GM06990 (cell line): ENCODE measurements around the gene SERPINB2.

Source experiments
- DNase-seq: peaks from one replicate; pipeline ENCODE4 v3.0.0-alpha.2; 2011; ENCODE audit not compliant: insufficient read length; ENCODE audit errors: extremely low read depth
- H3K27me3 ChIP-seq: replicated peaks from 2 replicates; pipeline ENCODE4 v1.6.0; 2011; ENCODE audit warnings: low read length; ENCODE audit not compliant: control insufficient read depth, insufficient read depth
- H3K36me3 ChIP-seq: 2 replicates; pipeline ENCODE4 v1.5.1; 2011; ENCODE audit warnings: low read length; ENCODE audit not compliant: control insufficient read depth, insufficient read depth
- H3K4me3 ChIP-seq: replicated peaks from 2 replicates; pipeline ENCODE4 v1.5.1; 2011; ENCODE audit warnings: low read depth, mild to moderate bottlenecking, control low read depth, low read length
- CTCF ChIP-seq: IDR thresholded peaks from 2 replicates; pipeline ENCODE4 v1.5.1; 2011; ENCODE audit warnings: low read length, control low read depth, mild to moderate bottlenecking, inconsistent platforms; ENCODE audit not compliant: insufficient read depth, poor library complexity, severe bottlenecking

Gene SERPINB2, protein sequence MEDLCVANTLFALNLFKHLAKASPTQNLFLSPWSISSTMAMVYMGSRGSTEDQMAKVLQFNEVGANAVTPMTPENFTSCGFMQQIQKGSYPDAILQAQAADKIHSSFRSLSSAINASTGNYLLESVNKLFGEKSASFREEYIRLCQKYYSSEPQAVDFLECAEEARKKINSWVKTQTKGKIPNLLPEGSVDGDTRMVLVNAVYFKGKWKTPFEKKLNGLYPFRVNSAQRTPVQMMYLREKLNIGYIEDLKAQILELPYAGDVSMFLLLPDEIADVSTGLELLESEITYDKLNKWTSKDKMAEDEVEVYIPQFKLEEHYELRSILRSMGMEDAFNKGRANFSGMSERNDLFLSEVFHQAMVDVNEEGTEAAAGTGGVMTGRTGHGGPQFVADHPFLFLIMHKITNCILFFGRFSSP

DNA sequence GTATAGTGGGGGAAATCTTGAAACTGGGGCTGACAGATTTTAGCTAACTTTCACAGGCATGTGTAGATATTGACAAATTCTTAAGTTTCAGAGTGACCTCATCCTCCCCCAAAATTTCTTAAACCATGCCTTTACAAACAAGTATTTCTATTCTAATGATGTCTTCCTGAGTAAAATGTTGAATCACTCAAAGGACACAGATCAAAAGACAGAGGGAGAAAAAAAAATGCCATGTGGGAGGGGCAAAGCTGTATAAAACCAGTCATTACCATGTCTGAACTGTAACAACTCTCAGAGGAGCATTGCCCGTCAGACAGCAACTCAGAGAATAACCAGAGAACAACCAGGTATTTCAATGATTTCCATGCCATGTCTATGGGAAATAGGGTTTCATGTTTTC is at the start of gene SERPINB2:
Gene SERPINB2, plus strand, starts transcription at position 282 of the 400 bp plus-strand sequence. CDS start 3,740 bp downstream, outside the sequence.
- H3K36me3 ChIP-seq: no peaks in the 10 kb centered on the region
- TF ChIP-seq CTCF: no peak
- no peak within 1 kb of the TSS for H3K4me3 ChIP-seq
- DNase-seq: peak; percentile 45
- H3K27me3 ChIP-seq: no peaks in the 10 kb centered on the region; the same call in 1 of the 2 replicates

GRCh38 chr18:63843008-63843407 is 44.5 kb upstream of the SERPINB2 start:
- DNase-seq: no peak

DNA sequence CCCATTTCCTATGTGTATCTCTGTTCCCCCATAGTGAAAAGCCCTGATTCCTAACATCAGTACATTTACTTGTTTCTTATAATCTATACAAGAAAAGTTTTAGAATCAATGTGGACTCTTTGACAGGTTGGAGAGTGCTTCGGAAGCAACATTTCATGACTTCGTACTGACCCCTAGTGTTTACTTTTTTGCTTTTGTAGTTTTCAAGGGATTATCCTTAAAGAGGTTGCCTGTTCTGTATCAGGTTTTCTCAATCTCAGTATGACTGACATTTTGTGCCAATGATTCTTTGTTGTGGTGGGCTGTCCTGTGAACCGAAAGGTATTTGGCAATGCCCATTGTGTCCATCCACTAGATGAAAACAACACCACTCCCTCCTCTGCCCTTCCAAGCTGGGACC is 43.3 kb upstream of the SERPINB2 start:
- DNase-seq: no peak
- TF ChIP-seq CTCF: peak; percentile 52
- Histone ChIP-seq H3K36me3 (no peaks in the 10 kb centered on the region), H3K4me3 (no peak overlapping the region), H3K27me3 (no peaks in the 10 kb centered on the region)

More at GRCh38 chr18:63843008-63843407, 44.5 kb upstream of the SERPINB2 start:
- Histone ChIP-seq H3K4me3 (no peak overlapping the region), H3K27me3 (no peaks in the 10 kb centered on the region), H3K36me3 (no peaks in the 10 kb centered on the region)
- no peak for TF ChIP-seq CTCF

GRCh38 chr18:63848159-63848558 is 39.3 kb upstream of the SERPINB2 start:
- TF ChIP-seq CTCF: peak; percentile 62
- H3K36me3 ChIP-seq: no peaks in the 10 kb centered on the region
- DNase-seq: no peak
- no peak overlapping the region for H3K4me3 ChIP-seq
- no peaks in the 10 kb centered on the region for H3K27me3 ChIP-seq

- Histone ChIP-seq H3K36me3 (no peaks in the 10 kb centered on the region), H3K27me3 (no peaks in the 10 kb centered on the region), H3K4me3 (no peak overlapping the region)
- TF ChIP-seq CTCF: peak; percentile 39
- DNase-seq: no peak
Measured at GRCh38 chr18:63850020-63850419, 37.5 kb upstream of the SERPINB2 start.
